Measurements from ENCODE around the gene PGAP6. TPM values are rescaled to one million over a fixed set of nuclear protein-coding genes. Genes with fewer than 3 reads are reported as not detected.

PGAP6 gene
- total and polyA plus RNA-seq, 2 of the 13 experiments (the other 11 are each of a cell fraction or from before 2014, with no cell fraction given), result 52.7 to 136 TPM

GRCh38 chr16:340370-341091, 41.2 kb downstream of the PGAP6 start (continued):
- TF ChIP-seq, protein P1, sequence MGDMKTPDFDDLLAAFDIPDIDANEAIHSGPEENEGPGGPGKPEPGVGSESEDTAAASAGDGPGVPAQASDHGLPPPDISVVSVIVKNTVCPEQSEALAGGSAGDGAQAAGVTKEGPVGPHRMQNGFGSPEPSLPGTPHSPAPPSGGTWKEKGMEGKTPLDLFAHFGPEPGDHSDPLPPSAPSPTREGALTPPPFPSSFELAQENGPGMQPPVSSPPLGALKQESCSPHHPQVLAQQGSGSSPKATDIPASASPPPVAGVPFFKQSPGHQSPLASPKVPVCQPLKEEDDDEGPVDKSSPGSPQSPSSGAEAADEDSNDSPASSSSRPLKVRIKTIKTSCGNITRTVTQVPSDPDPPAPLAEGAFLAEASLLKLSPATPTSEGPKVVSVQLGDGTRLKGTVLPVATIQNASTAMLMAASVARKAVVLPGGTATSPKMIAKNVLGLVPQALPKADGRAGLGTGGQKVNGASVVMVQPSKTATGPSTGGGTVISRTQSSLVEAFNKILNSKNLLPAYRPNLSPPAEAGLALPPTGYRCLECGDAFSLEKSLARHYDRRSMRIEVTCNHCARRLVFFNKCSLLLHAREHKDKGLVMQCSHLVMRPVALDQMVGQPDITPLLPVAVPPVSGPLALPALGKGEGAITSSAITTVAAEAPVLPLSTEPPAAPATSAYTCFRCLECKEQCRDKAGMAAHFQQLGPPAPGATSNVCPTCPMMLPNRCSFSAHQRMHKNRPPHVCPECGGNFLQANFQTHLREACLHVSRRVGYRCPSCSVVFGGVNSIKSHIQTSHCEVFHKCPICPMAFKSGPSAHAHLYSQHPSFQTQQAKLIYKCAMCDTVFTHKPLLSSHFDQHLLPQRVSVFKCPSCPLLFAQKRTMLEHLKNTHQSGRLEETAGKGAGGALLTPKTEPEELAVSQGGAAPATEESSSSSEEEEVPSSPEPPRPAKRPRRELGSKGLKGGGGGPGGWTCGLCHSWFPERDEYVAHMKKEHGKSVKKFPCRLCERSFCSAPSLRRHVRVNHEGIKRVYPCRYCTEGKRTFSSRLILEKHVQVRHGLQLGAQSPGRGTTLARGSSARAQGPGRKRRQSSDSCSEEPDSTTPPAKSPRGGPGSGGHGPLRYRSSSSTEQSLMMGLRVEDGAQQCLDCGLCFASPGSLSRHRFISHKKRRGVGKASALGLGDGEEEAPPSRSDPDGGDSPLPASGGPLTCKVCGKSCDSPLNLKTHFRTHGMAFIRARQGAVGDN (CRISPR knock-in tag; IDR thresholded peaks at IDR 0.05), result peak; percentile 98
- TF ChIP-seq PAXIP1 (CRISPR knock-in tag; conservative IDR thresholded peaks at IDR 0.05), result peak; percentile 71
- TF ChIP-seq, protein P2, sequence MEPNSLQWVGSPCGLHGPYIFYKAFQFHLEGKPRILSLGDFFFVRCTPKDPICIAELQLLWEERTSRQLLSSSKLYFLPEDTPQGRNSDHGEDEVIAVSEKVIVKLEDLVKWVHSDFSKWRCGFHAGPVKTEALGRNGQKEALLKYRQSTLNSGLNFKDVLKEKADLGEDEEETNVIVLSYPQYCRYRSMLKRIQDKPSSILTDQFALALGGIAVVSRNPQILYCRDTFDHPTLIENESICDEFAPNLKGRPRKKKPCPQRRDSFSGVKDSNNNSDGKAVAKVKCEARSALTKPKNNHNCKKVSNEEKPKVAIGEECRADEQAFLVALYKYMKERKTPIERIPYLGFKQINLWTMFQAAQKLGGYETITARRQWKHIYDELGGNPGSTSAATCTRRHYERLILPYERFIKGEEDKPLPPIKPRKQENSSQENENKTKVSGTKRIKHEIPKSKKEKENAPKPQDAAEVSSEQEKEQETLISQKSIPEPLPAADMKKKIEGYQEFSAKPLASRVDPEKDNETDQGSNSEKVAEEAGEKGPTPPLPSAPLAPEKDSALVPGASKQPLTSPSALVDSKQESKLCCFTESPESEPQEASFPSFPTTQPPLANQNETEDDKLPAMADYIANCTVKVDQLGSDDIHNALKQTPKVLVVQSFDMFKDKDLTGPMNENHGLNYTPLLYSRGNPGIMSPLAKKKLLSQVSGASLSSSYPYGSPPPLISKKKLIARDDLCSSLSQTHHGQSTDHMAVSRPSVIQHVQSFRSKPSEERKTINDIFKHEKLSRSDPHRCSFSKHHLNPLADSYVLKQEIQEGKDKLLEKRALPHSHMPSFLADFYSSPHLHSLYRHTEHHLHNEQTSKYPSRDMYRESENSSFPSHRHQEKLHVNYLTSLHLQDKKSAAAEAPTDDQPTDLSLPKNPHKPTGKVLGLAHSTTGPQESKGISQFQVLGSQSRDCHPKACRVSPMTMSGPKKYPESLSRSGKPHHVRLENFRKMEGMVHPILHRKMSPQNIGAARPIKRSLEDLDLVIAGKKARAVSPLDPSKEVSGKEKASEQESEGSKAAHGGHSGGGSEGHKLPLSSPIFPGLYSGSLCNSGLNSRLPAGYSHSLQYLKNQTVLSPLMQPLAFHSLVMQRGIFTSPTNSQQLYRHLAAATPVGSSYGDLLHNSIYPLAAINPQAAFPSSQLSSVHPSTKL (CRISPR knock-in tag; IDR thresholded peaks at IDR 0.05), result peak; percentile 27; the same call in 1 of the 2 replicates
- no peak for TF ChIP-seq MIER3 (CRISPR knock-in tag; IDR thresholded peaks at IDR 0.05; ENCODE audit: borderline replicate concordance)
- TF ChIP-seq ZBTB4 (CRISPR knock-in tag; IDR thresholded peaks at IDR 0.05; ENCODE audit: borderline replicate concordance), result peak; percentile 85; the same call in 1 of the 2 replicates
- no peak; the same call in 1 of the 2 replicates for TF ChIP-seq ZNF777 (CRISPR knock-in tag; IDR thresholded peaks at IDR 0.05)
- peak; percentile 81 for TF ChIP-seq ZFP91 (CRISPR knock-in tag; IDR thresholded peaks at IDR 0.05; ENCODE audit: borderline replicate concordance)
- TF ChIP-seq ZNF296 (CRISPR knock-in tag; conservative IDR thresholded peaks at IDR 0.05), result peak; percentile 88
- TF ChIP-seq RAD21 (CRISPR knock-in tag; IDR thresholded peaks at IDR 0.05), result peak; percentile 27; the same call in 1 of the 2 replicates
